SK-N-SH treated with all-trans-retinoic acid at 6 μM for 48 hours (cell line): ENCODE data around the gene ATOH8.

Source experiments
- ATAC-seq: fragments of 200-7000 bp; cut with Tn5 transposase; 3 replicates; pipeline ENCODE4 v1.9.1; 2020; ENCODE audit warnings: mild to moderate bottlenecking, moderate library complexity
- ARNTL ChIP-seq: fragments of 450-650 bp; formaldehyde crosslinking; IDR thresholded peaks from 2 replicates; pipeline ENCODE4 v1.5.0; 2020; ENCODE audit warnings: low read depth, mild to moderate bottlenecking, moderate library complexity, borderline replicate concordance
- BACH2 ChIP-seq: fragments of 250-450 bp; sonication (Bioruptor Pico); IDR thresholded peaks from 2 replicates; pipeline ENCODE4 v1.9.0; 2021; ENCODE audit warnings: mild to moderate bottlenecking, borderline replicate concordance
- CSDC2 ChIP-seq: fragments of 250-450 bp; sonication (Bioruptor Pico); IDR thresholded peaks from 2 replicates; pipeline ENCODE4 v1.5.0; 2020; ENCODE audit warnings: mild to moderate bottlenecking, moderate library complexity
- ESRRG ChIP-seq: fragments of 250-450 bp; sonication (Bioruptor Pico); IDR thresholded peaks from 2 replicates; pipeline ENCODE4 v1.6.1; 2021; ENCODE audit warnings: mild to moderate bottlenecking
- GLIS3 ChIP-seq: fragments of 250-450 bp; sonication (Bioruptor Pico); IDR thresholded peaks from 2 replicates; pipeline ENCODE4 v1.5.0; 2020; ENCODE audit warnings: mild to moderate bottlenecking, moderate library complexity
- ISL1 ChIP-seq: fragments of 250-450 bp; sonication (Bioruptor Pico); IDR thresholded peaks from 2 replicates; pipeline ENCODE4 v2.1.2; 2022; ENCODE audit warnings: mild to moderate bottlenecking, moderate library complexity
- OSR1 ChIP-seq: fragments of 250-450 bp; sonication (Bioruptor Pico); IDR thresholded peaks from 2 replicates; pipeline ENCODE4 v1.8.0; 2022; ENCODE audit warnings: moderate library complexity, mild to moderate bottlenecking, inconsistent platforms
- PPARA ChIP-seq: fragments of 250-450 bp; sonication (Bioruptor Pico); IDR thresholded peaks from 2 replicates; pipeline ENCODE4 v1.5.0; 2020; ENCODE audit warnings: mild to moderate bottlenecking, borderline replicate concordance
- SNAI2 ChIP-seq: fragments of 250-450 bp; sonication (Bioruptor Pico); IDR thresholded peaks from 2 replicates; pipeline ENCODE4 v1.5.0; 2020; ENCODE audit warnings: mild to moderate bottlenecking, moderate library complexity
- TCF4 ChIP-seq: fragments of 250-450 bp; sonication (Bioruptor Pico); IDR thresholded peaks from 2 replicates; pipeline ENCODE4 v1.8.0; 2021; ENCODE audit warnings: mild to moderate bottlenecking, moderate library complexity, borderline replicate concordance
- TOX ChIP-seq: fragments of 250-450 bp; sonication (Bioruptor Pico); IDR thresholded peaks from 2 replicates; pipeline ENCODE4 v1.8.0; 2021; ENCODE audit warnings: mild to moderate bottlenecking, moderate library complexity, borderline replicate concordance
- ZC3H10 ChIP-seq: fragments of 250-450 bp; sonication (Bioruptor Pico); IDR thresholded peaks from 2 replicates; pipeline ENCODE4 v1.5.1; 2021; ENCODE audit warnings: mild to moderate bottlenecking, moderate library complexity
- ZFP3 ChIP-seq: fragments of 250-450 bp; sonication (Bioruptor Pico); IDR thresholded peaks from 2 replicates; pipeline ENCODE4 v1.5.0; 2020; ENCODE audit warnings: mild to moderate bottlenecking, moderate library complexity
- ZNF565 ChIP-seq: fragments of 450-650 bp; formaldehyde crosslinking; conservative IDR thresholded peaks from 2 replicates; pipeline ENCODE4 v1.5.0; 2020; ENCODE audit warnings: low read depth, mild to moderate bottlenecking, moderate library complexity
- ZNF70 ChIP-seq: fragments of 450-650 bp; formaldehyde crosslinking; IDR thresholded peaks from 2 replicates; pipeline ENCODE4 v1.5.0; 2020; ENCODE audit warnings: mild to moderate bottlenecking, moderate library complexity
- ZNF8 ChIP-seq: fragments of 450-650 bp; formaldehyde crosslinking; IDR thresholded peaks from 2 replicates; pipeline ENCODE4 v1.5.0; 2020; ENCODE audit warnings: mild to moderate bottlenecking, moderate library complexity
- TF ChIP-seq, protein P1 (sequence below): fragments of 250-450 bp; sonication (Bioruptor Pico); IDR thresholded peaks from 2 replicates; pipeline ENCODE4 v1.5.0; 2020; ENCODE audit warnings: mild to moderate bottlenecking, moderate library complexity
- TF ChIP-seq, protein P2 (sequence below): fragments of 250-450 bp; sonication (Bioruptor Pico); IDR thresholded peaks from 2 replicates; pipeline ENCODE4 v1.8.0; 2021; ENCODE audit warnings: low read depth, mild to moderate bottlenecking, moderate library complexity, borderline replicate concordance
- TF ChIP-seq, protein P3 (sequence below): fragments of 250-450 bp; sonication (Bioruptor Pico); IDR thresholded peaks from 2 replicates; pipeline ENCODE4 v1.8.0; 2020; ENCODE audit warnings: mild to moderate bottlenecking, moderate library complexity, borderline replicate concordance
- TF ChIP-seq, protein P4 (sequence below): fragments of 250-450 bp; sonication (Bioruptor Pico); IDR thresholded peaks from 2 replicates; pipeline ENCODE4 v1.5.1; 2021; ENCODE audit warnings: mild to moderate bottlenecking, moderate library complexity

The ATOH8 gene

GRCh38 chr2:85813982-85814801, 60.4 kb downstream of the ATOH8 start:
- no peak for TF ChIP-seq ISL1
- TF ChIP-seq TCF4 = no peak
- no peak for TF ChIP-seq TOX (CRISPR knock-in tag)
- TF ChIP-seq, protein P1, sequence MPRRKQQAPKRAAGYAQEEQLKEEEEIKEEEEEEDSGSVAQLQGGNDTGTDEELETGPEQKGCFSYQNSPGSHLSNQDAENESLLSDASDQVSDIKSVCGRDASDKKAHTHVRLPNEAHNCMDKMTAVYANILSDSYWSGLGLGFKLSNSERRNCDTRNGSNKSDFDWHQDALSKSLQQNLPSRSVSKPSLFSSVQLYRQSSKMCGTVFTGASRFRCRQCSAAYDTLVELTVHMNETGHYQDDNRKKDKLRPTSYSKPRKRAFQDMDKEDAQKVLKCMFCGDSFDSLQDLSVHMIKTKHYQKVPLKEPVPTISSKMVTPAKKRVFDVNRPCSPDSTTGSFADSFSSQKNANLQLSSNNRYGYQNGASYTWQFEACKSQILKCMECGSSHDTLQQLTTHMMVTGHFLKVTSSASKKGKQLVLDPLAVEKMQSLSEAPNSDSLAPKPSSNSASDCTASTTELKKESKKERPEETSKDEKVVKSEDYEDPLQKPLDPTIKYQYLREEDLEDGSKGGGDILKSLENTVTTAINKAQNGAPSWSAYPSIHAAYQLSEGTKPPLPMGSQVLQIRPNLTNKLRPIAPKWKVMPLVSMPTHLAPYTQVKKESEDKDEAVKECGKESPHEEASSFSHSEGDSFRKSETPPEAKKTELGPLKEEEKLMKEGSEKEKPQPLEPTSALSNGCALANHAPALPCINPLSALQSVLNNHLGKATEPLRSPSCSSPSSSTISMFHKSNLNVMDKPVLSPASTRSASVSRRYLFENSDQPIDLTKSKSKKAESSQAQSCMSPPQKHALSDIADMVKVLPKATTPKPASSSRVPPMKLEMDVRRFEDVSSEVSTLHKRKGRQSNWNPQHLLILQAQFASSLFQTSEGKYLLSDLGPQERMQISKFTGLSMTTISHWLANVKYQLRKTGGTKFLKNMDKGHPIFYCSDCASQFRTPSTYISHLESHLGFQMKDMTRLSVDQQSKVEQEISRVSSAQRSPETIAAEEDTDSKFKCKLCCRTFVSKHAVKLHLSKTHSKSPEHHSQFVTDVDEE (CRISPR knock-in tag) = no peak
- TF ChIP-seq ZFP3 (CRISPR knock-in tag) = no peak
- no peak for TF ChIP-seq ZNF8 (CRISPR knock-in tag)
- TF ChIP-seq OSR1 (CRISPR knock-in tag) = no peak
- TF ChIP-seq BACH2 = no peak
- TF ChIP-seq, protein P2, sequence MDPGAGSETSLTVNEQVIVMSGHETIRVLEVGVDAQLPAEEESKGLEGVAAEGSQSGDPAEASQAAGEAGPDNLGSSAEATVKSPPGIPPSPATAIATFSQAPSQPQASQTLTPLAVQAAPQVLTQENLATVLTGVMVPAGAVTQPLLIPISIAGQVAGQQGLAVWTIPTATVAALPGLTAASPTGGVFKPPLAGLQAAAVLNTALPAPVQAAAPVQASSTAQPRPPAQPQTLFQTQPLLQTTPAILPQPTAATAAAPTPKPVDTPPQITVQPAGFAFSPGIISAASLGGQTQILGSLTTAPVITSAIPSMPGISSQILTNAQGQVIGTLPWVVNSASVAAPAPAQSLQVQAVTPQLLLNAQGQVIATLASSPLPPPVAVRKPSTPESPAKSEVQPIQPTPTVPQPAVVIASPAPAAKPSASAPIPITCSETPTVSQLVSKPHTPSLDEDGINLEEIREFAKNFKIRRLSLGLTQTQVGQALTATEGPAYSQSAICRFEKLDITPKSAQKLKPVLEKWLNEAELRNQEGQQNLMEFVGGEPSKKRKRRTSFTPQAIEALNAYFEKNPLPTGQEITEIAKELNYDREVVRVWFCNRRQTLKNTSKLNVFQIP (CRISPR knock-in tag) = no peak
- no peak for TF ChIP-seq ZC3H10 (CRISPR knock-in tag)
- TF ChIP-seq, protein P3, sequence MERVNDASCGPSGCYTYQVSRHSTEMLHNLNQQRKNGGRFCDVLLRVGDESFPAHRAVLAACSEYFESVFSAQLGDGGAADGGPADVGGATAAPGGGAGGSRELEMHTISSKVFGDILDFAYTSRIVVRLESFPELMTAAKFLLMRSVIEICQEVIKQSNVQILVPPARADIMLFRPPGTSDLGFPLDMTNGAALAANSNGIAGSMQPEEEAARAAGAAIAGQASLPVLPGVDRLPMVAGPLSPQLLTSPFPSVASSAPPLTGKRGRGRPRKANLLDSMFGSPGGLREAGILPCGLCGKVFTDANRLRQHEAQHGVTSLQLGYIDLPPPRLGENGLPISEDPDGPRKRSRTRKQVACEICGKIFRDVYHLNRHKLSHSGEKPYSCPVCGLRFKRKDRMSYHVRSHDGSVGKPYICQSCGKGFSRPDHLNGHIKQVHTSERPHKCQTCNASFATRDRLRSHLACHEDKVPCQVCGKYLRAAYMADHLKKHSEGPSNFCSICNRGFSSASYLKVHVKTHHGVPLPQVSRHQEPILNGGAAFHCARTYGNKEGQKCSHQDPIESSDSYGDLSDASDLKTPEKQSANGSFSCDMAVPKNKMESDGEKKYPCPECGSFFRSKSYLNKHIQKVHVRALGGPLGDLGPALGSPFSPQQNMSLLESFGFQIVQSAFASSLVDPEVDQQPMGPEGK (CRISPR knock-in tag) = no peak
- TF ChIP-seq ARNTL (CRISPR knock-in tag) = no peak
- no peak for TF ChIP-seq GLIS3 (CRISPR knock-in tag)
- TF ChIP-seq ESRRG (CRISPR knock-in tag) = no peak
- no peak for TF ChIP-seq ZNF70 (CRISPR knock-in tag)
- TF ChIP-seq, protein P4, sequence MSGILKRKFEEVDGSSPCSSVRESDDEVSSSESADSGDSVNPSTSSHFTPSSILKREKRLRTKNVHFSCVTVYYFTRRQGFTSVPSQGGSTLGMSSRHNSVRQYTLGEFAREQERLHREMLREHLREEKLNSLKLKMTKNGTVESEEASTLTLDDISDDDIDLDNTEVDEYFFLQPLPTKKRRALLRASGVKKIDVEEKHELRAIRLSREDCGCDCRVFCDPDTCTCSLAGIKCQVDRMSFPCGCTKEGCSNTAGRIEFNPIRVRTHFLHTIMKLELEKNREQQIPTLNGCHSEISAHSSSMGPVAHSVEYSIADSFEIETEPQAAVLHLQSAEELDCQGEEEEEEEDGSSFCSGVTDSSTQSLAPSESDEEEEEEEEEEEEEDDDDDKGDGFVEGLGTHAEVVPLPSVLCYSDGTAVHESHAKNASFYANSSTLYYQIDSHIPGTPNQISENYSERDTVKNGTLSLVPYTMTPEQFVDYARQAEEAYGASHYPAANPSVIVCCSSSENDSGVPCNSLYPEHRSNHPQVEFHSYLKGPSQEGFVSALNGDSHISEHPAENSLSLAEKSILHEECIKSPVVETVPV (CRISPR knock-in tag) = no peak
- ATAC-seq = peak; percentile 99

DNA sequence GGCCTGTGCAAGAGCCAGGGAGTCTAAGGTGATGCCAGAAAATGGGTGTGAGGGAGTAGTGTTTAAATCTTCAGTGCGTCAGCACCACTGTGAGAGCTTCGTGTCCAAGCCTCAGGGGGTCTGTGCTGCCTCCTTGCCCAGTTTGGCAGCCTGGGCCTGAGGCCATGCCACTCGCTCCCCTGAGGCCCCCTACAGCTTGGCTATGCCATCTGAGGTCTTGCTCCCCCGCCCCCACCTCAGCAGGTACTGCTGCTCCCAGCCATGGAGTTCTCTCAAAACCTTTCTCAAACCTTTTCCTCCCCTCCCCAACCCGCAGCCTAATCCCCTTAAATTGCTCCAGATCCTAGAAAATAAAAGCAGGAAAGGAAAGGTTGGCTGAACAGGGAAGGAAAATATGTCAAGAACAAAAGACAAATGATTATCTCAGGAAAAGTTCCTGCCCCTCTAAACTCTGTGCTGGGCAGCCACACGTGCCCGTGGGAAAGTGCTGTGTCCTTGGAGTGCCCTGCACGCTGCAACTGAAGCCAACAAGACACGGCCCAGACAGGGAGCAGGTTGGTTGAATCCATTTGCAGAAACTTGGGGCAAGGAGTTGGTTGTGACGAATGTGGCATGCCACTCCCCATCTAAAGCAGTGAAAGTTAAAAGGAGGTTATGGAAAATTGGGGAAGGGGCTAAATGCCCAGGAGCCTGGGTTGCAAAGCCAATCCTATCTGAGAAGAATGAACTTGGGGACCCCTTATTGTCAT, 61.2 kb downstream of the ATOH8 start:
- TF ChIP-seq SNAI2 (CRISPR knock-in tag) (no peak), ZC3H10 (CRISPR knock-in tag) (no peak), ZNF565 (CRISPR knock-in tag) (no peak), BACH2 (no peak), CSDC2 (no peak), GLIS3 (CRISPR knock-in tag) (no peak), PPARA (CRISPR knock-in tag) (no peak), ISL1 (no peak)
- TF ChIP-seq, protein P4 (CRISPR knock-in tag) = no peak
- TF ChIP-seq, protein P2 (CRISPR knock-in tag) = no peak
- ATAC-seq = no peak
